ENCODE measurements around the gene CLIC4. TPM values are rescaled to one million over a fixed set of nuclear protein-coding genes. Genes with fewer than 3 reads are reported as not detected.

CLIC4 gene
- total RNA-seq, 1 experiment from 2014 or later: 62.7 TPM

DNA sequence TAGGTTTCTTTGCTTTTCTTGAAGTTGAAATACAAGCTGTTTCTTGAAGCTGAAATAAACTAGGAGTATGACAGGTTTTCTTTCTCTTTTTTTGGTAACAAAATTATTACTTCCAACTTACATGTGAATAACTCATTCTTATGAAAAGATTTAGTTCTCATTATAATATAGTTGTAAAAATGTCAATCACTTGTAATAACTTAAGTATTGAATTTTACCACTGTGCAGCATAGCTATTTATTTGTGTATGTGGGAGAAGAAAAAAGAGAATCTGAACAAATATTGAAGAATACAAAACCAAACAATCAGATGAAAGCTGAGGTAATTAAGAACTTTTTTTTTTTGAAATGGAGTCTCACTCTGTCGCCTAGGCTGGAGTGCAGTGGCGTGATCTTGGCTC lies 11.1 kb downstream of the CLIC4 start:
- H3K36me3 Mint-ChIP-seq (ENCODE audit: insufficient read depth, unreplicated experiment): no peaks in the 10 kb centered on the region
- TF ChIP-seq CTCF (IDR thresholded peaks at IDR 0.05; ENCODE audit: unreplicated experiment): no peak
- no peak overlapping the region for H3K4me3 Mint-ChIP-seq (ENCODE audit: low read depth, unreplicated experiment)
- H3K9me3 Mint-ChIP-seq (ENCODE audit: low read depth, unreplicated experiment): no peaks in the 10 kb centered on the region
- no peak for DNase-seq
- peaks cover 7% of the 10 kb centered on the region for H3K4me1 Mint-ChIP-seq (ENCODE audit: low read depth, unreplicated experiment)
- no TSS peak for BruUV-seq (replicated peaks)
- CTCF ChIA-PET: no interaction called here
- intact Hi-C loops (cut with micrococcal nuclease; ENCODE audit: unreplicated experiment): no loop called here
- H3K27ac Mint-ChIP-seq (ENCODE audit: unreplicated experiment): no peak overlapping the region
- no peaks in the 10 kb centered on the region for H3K27me3 Mint-ChIP-seq (ENCODE audit: unreplicated experiment)

DNA sequence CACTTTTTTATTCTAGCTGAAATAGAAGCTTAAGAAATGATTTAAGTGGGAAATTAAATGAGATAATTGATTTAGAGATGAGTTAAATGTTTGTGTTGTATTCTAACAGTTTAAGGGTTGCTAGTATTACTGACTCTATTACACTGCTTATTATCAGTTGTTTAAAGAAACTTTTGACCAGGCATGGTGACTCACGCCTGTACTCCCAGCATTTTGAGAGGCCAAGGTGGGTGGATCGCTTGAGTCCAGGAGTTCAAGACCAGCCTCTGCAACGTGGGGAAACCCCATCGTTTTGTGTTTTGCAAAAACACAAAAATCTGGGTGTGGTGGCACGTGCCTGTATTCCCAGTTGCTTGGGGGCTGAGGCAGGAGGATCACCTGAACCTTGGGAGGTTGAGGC lies 14.2 kb downstream of the CLIC4 start:
- Mint-ChIP-seq H3K36me3 (ENCODE audit: insufficient read depth, unreplicated experiment) (no peaks in the 10 kb centered on the region), H3K27ac (ENCODE audit: unreplicated experiment) (no peak overlapping the region), H3K9me3 (ENCODE audit: low read depth, unreplicated experiment) (no peaks in the 10 kb centered on the region), H3K4me3 (ENCODE audit: low read depth, unreplicated experiment) (no peak overlapping the region), H3K27me3 (ENCODE audit: unreplicated experiment) (no peaks in the 10 kb centered on the region), H3K4me1 (ENCODE audit: low read depth, unreplicated experiment) (peaks cover under 1% of the 10 kb centered on the region)
- BruUV-seq (replicated peaks): no TSS peak
- TF ChIP-seq CTCF (IDR thresholded peaks at IDR 0.05; ENCODE audit: unreplicated experiment): no peak
- no peak for DNase-seq
- intact Hi-C loops (cut with micrococcal nuclease; ENCODE audit: unreplicated experiment): no loop called here
- CTCF ChIA-PET: no interaction called here

DNA sequence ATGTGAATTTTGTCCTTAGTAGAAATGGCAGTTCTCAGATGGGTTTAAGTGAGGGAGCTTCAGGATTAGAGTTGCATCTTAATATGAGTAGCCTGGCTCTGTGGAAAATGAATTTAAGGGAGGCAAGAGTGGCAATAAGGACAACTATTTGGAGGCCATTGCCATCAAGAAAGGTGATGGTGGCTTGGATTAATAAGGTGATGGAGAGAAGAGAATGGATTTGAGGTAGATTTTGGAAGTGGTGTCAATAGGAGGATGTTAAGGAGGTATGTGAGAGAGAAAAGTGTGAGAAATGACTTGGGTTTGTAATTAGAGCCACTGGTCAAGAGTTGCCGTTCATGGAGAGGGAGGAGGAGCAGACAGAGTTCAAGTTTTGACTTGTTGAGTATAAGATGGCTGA lies 16.3 kb downstream of the CLIC4 start:
- no TSS peak for BruUV-seq (replicated peaks)
- H3K27ac Mint-ChIP-seq (ENCODE audit: unreplicated experiment): no peak overlapping the region
- intact Hi-C loops (cut with micrococcal nuclease; ENCODE audit: unreplicated experiment): no loop called here
- H3K9me3 Mint-ChIP-seq (ENCODE audit: low read depth, unreplicated experiment): no peaks in the 10 kb centered on the region
- no peaks in the 10 kb centered on the region for H3K36me3 Mint-ChIP-seq (ENCODE audit: insufficient read depth, unreplicated experiment)
- CTCF ChIA-PET: no interaction called here
- no peaks in the 10 kb centered on the region for H3K27me3 Mint-ChIP-seq (ENCODE audit: unreplicated experiment)
- no peaks in the 10 kb centered on the region for H3K4me1 Mint-ChIP-seq (ENCODE audit: low read depth, unreplicated experiment)
- H3K4me3 Mint-ChIP-seq (ENCODE audit: low read depth, unreplicated experiment): no peak overlapping the region
- DNase-seq: no peak
- no peak for TF ChIP-seq CTCF (IDR thresholded peaks at IDR 0.05; ENCODE audit: unreplicated experiment)

DNA sequence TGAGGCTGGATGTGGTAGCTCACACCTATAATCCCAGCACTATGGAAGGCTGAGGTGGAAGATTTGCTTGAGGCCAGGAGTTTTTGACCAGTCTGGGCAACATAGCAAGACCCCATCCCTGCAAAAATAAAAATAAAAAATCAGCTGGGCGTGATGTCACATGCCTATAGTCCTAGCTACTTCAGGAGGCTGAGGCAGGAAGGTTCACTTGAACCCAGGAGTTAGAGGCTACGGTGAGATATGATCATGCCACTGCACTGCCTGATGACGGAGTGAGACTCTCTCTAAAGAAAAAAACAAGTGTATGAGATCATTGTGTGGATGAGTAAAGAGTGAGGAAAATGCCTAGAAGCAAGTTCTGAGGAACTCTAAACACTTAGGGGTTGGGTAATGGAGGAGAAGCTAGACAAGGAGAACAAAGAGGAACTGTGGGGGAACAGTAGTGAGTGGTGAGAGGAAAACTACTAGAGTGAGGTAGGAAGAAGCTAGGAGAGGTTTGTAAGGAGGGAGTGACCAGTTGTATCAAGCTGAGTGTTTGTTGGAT lies 17.0 kb downstream of the CLIC4 start:
- Mint-ChIP-seq H3K4me1 (ENCODE audit: low read depth, unreplicated experiment) (no peaks in the 10 kb centered on the region), H3K27ac (ENCODE audit: unreplicated experiment) (no peak overlapping the region), H3K27me3 (ENCODE audit: unreplicated experiment) (no peaks in the 10 kb centered on the region), H3K9me3 (ENCODE audit: low read depth, unreplicated experiment) (no peaks in the 10 kb centered on the region), H3K4me3 (ENCODE audit: low read depth, unreplicated experiment) (no peak overlapping the region), H3K36me3 (ENCODE audit: insufficient read depth, unreplicated experiment) (no peaks in the 10 kb centered on the region)
- CTCF ChIA-PET: no interaction called here
- TF ChIP-seq CTCF (IDR thresholded peaks at IDR 0.05; ENCODE audit: unreplicated experiment): no peak
- DNase-seq: no peak
- intact Hi-C loops (cut with micrococcal nuclease; ENCODE audit: unreplicated experiment): no loop called here
- BruUV-seq (replicated peaks): no TSS peak

Measured in Calu3 (cell line).